ENCODE results near the gene ZNF710. TPM values are rescaled to one million over a fixed set of nuclear protein-coding genes. Genes with fewer than 3 reads are reported as not detected.

ZNF710 gene
- total and polyA plus RNA-seq, 2 of the 4 experiments (the other 2 are of a cell fraction): 7.6 to 8.2 TPM

DNA sequence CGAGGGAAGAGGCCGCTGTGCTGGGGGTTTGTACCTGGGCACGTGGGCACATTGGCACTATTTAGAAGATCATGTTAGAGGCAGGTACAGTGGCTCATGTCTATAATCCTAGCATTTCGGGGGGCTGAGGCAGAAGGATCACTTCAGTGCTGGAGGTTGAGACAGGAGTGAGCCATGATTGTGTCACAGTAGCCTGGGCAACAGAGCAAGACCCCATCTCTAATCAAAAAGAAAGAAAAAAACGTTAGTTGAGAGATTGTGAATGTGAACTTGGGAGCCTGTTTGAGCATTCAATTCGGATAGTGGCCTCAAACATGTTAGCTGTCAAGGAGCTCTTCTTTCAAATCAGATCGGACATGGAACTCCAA, 64.5 kb downstream of the ZNF710 start:
- peaks cover 1% of the 10 kb centered on the region; the same call in 1 of the 2 replicates for H3K4me1 ChIP-seq (ENCODE audit: control insufficient read depth, insufficient read depth, low read length)
- H4K20me1 ChIP-seq (ENCODE audit: insufficient read depth, low read length): peaks cover 11% of the 10 kb centered on the region
- no peaks in the 10 kb centered on the region for H3K27me3 ChIP-seq (ENCODE audit: control insufficient read depth, insufficient read depth, low read length)
- H3K23ac ChIP-seq (ENCODE audit: low read depth, low read length): no peak overlapping the region
- H2BK5ac ChIP-seq (ENCODE audit: low read depth, low read length, poor library complexity, severe bottlenecking): no peak overlapping the region
- no peak overlapping the region for H3K27ac ChIP-seq (ENCODE audit: insufficient read depth, low read length)
- no peak overlapping the region for H3K18ac ChIP-seq (ENCODE audit: low read depth, low read length)
- peaks cover 13% of the 10 kb centered on the region for H3K36me3 ChIP-seq (ENCODE audit: control insufficient read depth, insufficient read depth, low read length)
- POLR2A ChIA-PET (ENCODE audit: unreplicated experiment): no interaction called here
- no TSS peak for BruUV-seq (replicated peaks)
- H3K56ac ChIP-seq (ENCODE audit: extremely low read depth, insufficient read depth, low read length): no peak overlapping the region
- CTCF ChIA-PET: interaction anchor here (0.6 kb wide), 1 partner anchor 202 kb away, joined by 6 read pairs; no protein-coding TSS in a partner anchor
- no peak overlapping the region for H2BK15ac ChIP-seq (ENCODE audit: low read depth, low read length)
- no peak overlapping the region for H2AK5ac ChIP-seq (ENCODE audit: low read depth, low read length)
- H3K4ac ChIP-seq (ENCODE audit: low read depth, low read length): no peak overlapping the region
- ATAC-seq (ENCODE audit: low read depth) (no peak), DNase-seq (no peak)
- H2AFZ ChIP-seq (replicated peaks; ENCODE audit: low read length, poor library complexity): no peak overlapping the region
- in situ Hi-C loops (cut with MboI; ENCODE audit: low sequenced_read_pairs): no loop called here
- peaks cover 9% of the 10 kb centered on the region for H3K9me1 ChIP-seq (ENCODE audit: insufficient read depth, low read length)
- H2AK9ac ChIP-seq (replicated peaks; ENCODE audit: low read depth, low read length, poor library complexity): peak overlapping the region; percentile 82
- WGBS, 2 experiments (ENCODE audit: extremely low coverage in 2 of 2, insufficient read length in 1 of 2): 100% methylated on average over 2 of the region's 7 CpGs; no CpG with 5 or more reads in 1 of the 2 experiments
- no peaks in the 10 kb centered on the region for H3K9me3 ChIP-seq (ENCODE audit: control insufficient read depth, insufficient read depth, low read length)
- no peak overlapping the region for H3K4me3 ChIP-seq (ENCODE audit: insufficient read depth, low read depth, low read length)
- TF ChIP-seq SMC3 (IDR thresholded peaks at IDR 0.05; ENCODE audit: low read depth, low read length) (no peak), MAFK (IDR thresholded peaks at IDR 0.05; ENCODE audit: low read depth, low read length) (no peak), MAZ (IDR thresholded peaks at IDR 0.05; ENCODE audit: borderline replicate concordance, low read depth, low read length) (no peak), RFX5 (IDR thresholded peaks at IDR 0.05; ENCODE audit: low read depth, low read length) (no peak), FOS (IDR thresholded peaks at IDR 0.05; ENCODE audit: low read depth, low read length) (no peak), RCOR1 (IDR thresholded peaks at IDR 0.05; ENCODE audit: insufficient replicate concordance, low read length) (no peak), POLR2A (IDR thresholded peaks at IDR 0.05; ENCODE audit: low read depth, low read length) (no peak), BHLHE40 (IDR thresholded peaks at IDR 0.05; ENCODE audit: low read depth, low read length) (no peak), NFE2L2 (IDR thresholded peaks at IDR 0.05; ENCODE audit: low read depth, low read length) (no peak), CEBPB (IDR thresholded peaks at IDR 0.05; ENCODE audit: low read depth, low read length) (no peak), MXI1 (IDR thresholded peaks at IDR 0.05; ENCODE audit: borderline replicate concordance, low read depth, low read length) (no peak), CHD1 (IDR thresholded peaks at IDR 0.05; ENCODE audit: low read depth, low read length) (no peak)
- TF ChIP-seq, protein P1, sequence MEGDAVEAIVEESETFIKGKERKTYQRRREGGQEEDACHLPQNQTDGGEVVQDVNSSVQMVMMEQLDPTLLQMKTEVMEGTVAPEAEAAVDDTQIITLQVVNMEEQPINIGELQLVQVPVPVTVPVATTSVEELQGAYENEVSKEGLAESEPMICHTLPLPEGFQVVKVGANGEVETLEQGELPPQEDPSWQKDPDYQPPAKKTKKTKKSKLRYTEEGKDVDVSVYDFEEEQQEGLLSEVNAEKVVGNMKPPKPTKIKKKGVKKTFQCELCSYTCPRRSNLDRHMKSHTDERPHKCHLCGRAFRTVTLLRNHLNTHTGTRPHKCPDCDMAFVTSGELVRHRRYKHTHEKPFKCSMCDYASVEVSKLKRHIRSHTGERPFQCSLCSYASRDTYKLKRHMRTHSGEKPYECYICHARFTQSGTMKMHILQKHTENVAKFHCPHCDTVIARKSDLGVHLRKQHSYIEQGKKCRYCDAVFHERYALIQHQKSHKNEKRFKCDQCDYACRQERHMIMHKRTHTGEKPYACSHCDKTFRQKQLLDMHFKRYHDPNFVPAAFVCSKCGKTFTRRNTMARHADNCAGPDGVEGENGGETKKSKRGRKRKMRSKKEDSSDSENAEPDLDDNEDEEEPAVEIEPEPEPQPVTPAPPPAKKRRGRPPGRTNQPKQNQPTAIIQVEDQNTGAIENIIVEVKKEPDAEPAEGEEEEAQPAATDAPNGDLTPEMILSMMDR (conservative IDR thresholded peaks at IDR 0.05; ENCODE audit: low read depth, low read length): no peak
- TF ChIP-seq, protein P2, sequence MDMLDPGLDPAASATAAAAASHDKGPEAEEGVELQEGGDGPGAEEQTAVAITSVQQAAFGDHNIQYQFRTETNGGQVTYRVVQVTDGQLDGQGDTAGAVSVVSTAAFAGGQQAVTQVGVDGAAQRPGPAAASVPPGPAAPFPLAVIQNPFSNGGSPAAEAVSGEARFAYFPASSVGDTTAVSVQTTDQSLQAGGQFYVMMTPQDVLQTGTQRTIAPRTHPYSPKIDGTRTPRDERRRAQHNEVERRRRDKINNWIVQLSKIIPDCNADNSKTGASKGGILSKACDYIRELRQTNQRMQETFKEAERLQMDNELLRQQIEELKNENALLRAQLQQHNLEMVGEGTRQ (IDR thresholded peaks at IDR 0.05; ENCODE audit: low read depth, low read length): no peak
- TF ChIP-seq, protein P3, sequence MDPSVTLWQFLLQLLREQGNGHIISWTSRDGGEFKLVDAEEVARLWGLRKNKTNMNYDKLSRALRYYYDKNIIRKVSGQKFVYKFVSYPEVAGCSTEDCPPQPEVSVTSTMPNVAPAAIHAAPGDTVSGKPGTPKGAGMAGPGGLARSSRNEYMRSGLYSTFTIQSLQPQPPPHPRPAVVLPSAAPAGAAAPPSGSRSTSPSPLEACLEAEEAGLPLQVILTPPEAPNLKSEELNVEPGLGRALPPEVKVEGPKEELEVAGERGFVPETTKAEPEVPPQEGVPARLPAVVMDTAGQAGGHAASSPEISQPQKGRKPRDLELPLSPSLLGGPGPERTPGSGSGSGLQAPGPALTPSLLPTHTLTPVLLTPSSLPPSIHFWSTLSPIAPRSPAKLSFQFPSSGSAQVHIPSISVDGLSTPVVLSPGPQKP (IDR thresholded peaks at IDR 0.05; ENCODE audit: borderline replicate concordance, low read depth, low read length): no peak
- no peak overlapping the region for H3K14ac ChIP-seq (replicated peaks; ENCODE audit: low read depth, low read length)
- no peak overlapping the region for H4K91ac ChIP-seq (ENCODE audit: insufficient read depth, low read depth, low read length)
- H2BK20ac ChIP-seq (ENCODE audit: low read depth, low read length): no peak overlapping the region
- H4K5ac ChIP-seq (ENCODE audit: low read depth, low read length): no peak overlapping the region
- H4K8ac ChIP-seq (ENCODE audit: low read depth in 2 of 2, low read length in 2 of 2): no peak overlapping the region
- no peak overlapping the region for H2BK120ac ChIP-seq (ENCODE audit: low read depth, low read length)
- H3K79me1 ChIP-seq (ENCODE audit: low read depth in 1 of 2, low read length in 2 of 2): peaks cover 0 to 31% of the 10 kb centered on the region in 2 experiments; a peak in 3 of 4 replicates
- H3K9ac ChIP-seq (ENCODE audit: low read depth, low read length): no peak overlapping the region
- dilution Hi-C loops (cut with HindIII; ENCODE audit: low sequenced_read_pairs, unreplicated experiment): no loop called here
- intact Hi-C loops (cut with micrococcal nuclease): no loop called here
- no peak overlapping the region for H3K4me2 ChIP-seq (ENCODE audit: low read depth, low read length)
